ENCODE results near the gene SSC4D.

The SSC4D gene

GRCh38 chr7:76358011-76358480, 51.5 kb downstream of the SSC4D start:
- H4K20me1 ChIP-seq (ENCODE audit: insufficient read depth, low read length), result peaks cover 39% of the 10 kb centered on the region
- peak; percentile 66 for DNase-seq
- H3K4me3 ChIP-seq (ENCODE audit: low read depth in 1 of 2, low read length in 2 of 2), result peak overlapping the region; percentile 96 to 100
- H3K4me1 ChIP-seq (ENCODE audit: insufficient read depth, low read length), result peaks cover 43% of the 10 kb centered on the region
- H3K36me3 ChIP-seq (ENCODE audit: insufficient read depth, low read length), result peaks cover 41% of the 10 kb centered on the region
- peak overlapping the region; percentile 75 for H3K4me2 ChIP-seq (ENCODE audit: insufficient read depth, low read length)
- TF ChIP-seq, protein P1, sequence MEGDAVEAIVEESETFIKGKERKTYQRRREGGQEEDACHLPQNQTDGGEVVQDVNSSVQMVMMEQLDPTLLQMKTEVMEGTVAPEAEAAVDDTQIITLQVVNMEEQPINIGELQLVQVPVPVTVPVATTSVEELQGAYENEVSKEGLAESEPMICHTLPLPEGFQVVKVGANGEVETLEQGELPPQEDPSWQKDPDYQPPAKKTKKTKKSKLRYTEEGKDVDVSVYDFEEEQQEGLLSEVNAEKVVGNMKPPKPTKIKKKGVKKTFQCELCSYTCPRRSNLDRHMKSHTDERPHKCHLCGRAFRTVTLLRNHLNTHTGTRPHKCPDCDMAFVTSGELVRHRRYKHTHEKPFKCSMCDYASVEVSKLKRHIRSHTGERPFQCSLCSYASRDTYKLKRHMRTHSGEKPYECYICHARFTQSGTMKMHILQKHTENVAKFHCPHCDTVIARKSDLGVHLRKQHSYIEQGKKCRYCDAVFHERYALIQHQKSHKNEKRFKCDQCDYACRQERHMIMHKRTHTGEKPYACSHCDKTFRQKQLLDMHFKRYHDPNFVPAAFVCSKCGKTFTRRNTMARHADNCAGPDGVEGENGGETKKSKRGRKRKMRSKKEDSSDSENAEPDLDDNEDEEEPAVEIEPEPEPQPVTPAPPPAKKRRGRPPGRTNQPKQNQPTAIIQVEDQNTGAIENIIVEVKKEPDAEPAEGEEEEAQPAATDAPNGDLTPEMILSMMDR (IDR thresholded peaks at IDR 0.05; ENCODE audit: borderline replicate concordance, extremely low read depth, low read length, poor library complexity, severe bottlenecking), result no peak
- TF ChIP-seq EZH2 (IDR thresholded peaks at IDR 0.05; ENCODE audit: borderline replicate concordance, low read depth, low read length, severe bottlenecking), result no peak
- no peaks in the 10 kb centered on the region for H3K9me3 ChIP-seq (ENCODE audit: insufficient read depth, low read length, severe bottlenecking)
- peak; percentile 28 for ATAC-seq (ENCODE audit: insufficient read depth, low read depth)
- peak overlapping the region; percentile 98 for H3K9ac ChIP-seq (ENCODE audit: low read depth, low read length)
- no peaks in the 10 kb centered on the region for H3K27me3 ChIP-seq (ENCODE audit: insufficient read depth, low read length, poor library complexity)
- H2AFZ ChIP-seq (ENCODE audit: low read depth, low read length), result peak overlapping the region; percentile 97
- H3K27ac ChIP-seq (ENCODE audit: low read length), result peak overlapping the region; percentile 95
- H3K79me2 ChIP-seq (ENCODE audit: insufficient read depth, low read length), result peaks cover 58% of the 10 kb centered on the region

GRCh38 chr7:76357475-76358010, 52.0 kb downstream of the SSC4D start:
- peak overlapping the region; percentile 95 for H3K27ac ChIP-seq (ENCODE audit: low read length)
- H3K27me3 ChIP-seq (ENCODE audit: insufficient read depth, low read length, poor library complexity), result no peaks in the 10 kb centered on the region
- peak overlapping the region; percentile 75 for H3K4me2 ChIP-seq (ENCODE audit: insufficient read depth, low read length)
- H3K4me1 ChIP-seq (ENCODE audit: insufficient read depth, low read length), result peaks cover 43% of the 10 kb centered on the region
- H4K20me1 ChIP-seq (ENCODE audit: insufficient read depth, low read length), result peaks cover 44% of the 10 kb centered on the region
- peak overlapping the region; percentile 98 for H3K9ac ChIP-seq (ENCODE audit: low read depth, low read length)
- DNase-seq (no peak), ATAC-seq (ENCODE audit: insufficient read depth, low read depth) (no peak)
- H3K4me3 ChIP-seq (ENCODE audit: low read depth in 1 of 2, low read length in 2 of 2), result peak overlapping the region; percentile 96 to 100
- H3K36me3 ChIP-seq (ENCODE audit: insufficient read depth, low read length), result peaks cover 41% of the 10 kb centered on the region
- peaks cover 63% of the 10 kb centered on the region for H3K79me2 ChIP-seq (ENCODE audit: insufficient read depth, low read length)
- no peaks in the 10 kb centered on the region for H3K9me3 ChIP-seq (ENCODE audit: insufficient read depth, low read length, severe bottlenecking)
- TF ChIP-seq, protein P1 (IDR thresholded peaks at IDR 0.05; ENCODE audit: borderline replicate concordance, extremely low read depth, low read length, poor library complexity, severe bottlenecking), result no peak
- TF ChIP-seq EZH2 (IDR thresholded peaks at IDR 0.05; ENCODE audit: borderline replicate concordance, low read depth, low read length, severe bottlenecking), result no peak
- H2AFZ ChIP-seq (ENCODE audit: low read depth, low read length), result peak overlapping the region; percentile 97

DNA sequence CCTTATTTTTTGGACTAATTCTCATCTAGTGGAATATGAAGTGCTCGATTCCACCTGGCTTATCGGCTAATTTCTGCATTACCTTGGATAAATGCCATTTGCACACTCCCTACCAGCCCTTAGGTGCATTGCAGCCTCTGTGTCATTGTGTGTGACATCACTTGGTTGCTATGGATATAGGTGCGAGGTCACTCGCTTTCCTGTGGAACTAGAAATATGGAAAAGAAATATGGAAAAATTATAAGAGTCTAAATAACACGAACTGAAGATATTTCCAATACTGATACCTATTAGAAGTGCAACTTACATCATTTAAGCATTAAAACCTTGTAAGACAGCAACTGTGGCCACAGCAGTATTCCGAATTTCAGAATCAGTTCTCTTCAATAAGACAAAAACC, 52.7 kb downstream of the SSC4D start:
- peak overlapping the region; percentile 96 to 100; a peak in 3 of 4 replicates for H3K4me3 ChIP-seq (ENCODE audit: low read depth in 1 of 2, low read length in 2 of 2)
- peak overlapping the region; percentile 98 for H3K9ac ChIP-seq (ENCODE audit: low read depth, low read length)
- no peaks in the 10 kb centered on the region for H3K9me3 ChIP-seq (ENCODE audit: insufficient read depth, low read length, severe bottlenecking)
- H3K27me3 ChIP-seq (ENCODE audit: insufficient read depth, low read length, poor library complexity), result no peaks in the 10 kb centered on the region
- TF ChIP-seq, protein P1 (IDR thresholded peaks at IDR 0.05; ENCODE audit: borderline replicate concordance, extremely low read depth, low read length, poor library complexity, severe bottlenecking), result no peak
- TF ChIP-seq EZH2 (IDR thresholded peaks at IDR 0.05; ENCODE audit: borderline replicate concordance, low read depth, low read length, severe bottlenecking), result no peak
- ATAC-seq (ENCODE audit: insufficient read depth, low read depth), result no peak
- no peak overlapping the region for H2AFZ ChIP-seq (ENCODE audit: low read depth, low read length)
- peak overlapping the region; percentile 95; the same call in 1 of the 2 replicates for H3K27ac ChIP-seq (ENCODE audit: low read length)
- H3K4me2 ChIP-seq (ENCODE audit: insufficient read depth, low read length), result peak overlapping the region; percentile 75
- H3K36me3 ChIP-seq (ENCODE audit: insufficient read depth, low read length), result peaks cover 46% of the 10 kb centered on the region
- DNase-seq, result no peak
- peaks cover 70% of the 10 kb centered on the region for H3K79me2 ChIP-seq (ENCODE audit: insufficient read depth, low read length)
- H3K4me1 ChIP-seq (ENCODE audit: insufficient read depth, low read length), result peaks cover 45% of the 10 kb centered on the region
- peaks cover 50% of the 10 kb centered on the region for H4K20me1 ChIP-seq (ENCODE audit: insufficient read depth, low read length)

Measured in DND-41 (cell line).